G401 (cell line): ENCODE measurements around the gene CDKN2C. TPM values are rescaled to one million over a fixed set of nuclear protein-coding genes. Genes with fewer than 3 reads are reported as not detected.
"Not testable (repeated sequence)": the region's sequence is repeated elsewhere in the genome, so short reads cannot be mapped to it uniquely, and the experiment has no call there.

Experiments used
- DNase-seq: peaks from one replicate; pipeline ENCODE4 v3.0.0-alpha.2; 2015; ENCODE audit warnings: low spot score
- in situ Hi-C: cut with HindIII; loops from 2 replicates; pipeline ENCODE4 v1.10.0; 2016; ENCODE audit warnings: low sequenced_read_pairs, mixed read lengths
- total RNA-seq: library from RNA; depleted of rRNA; stranded (reverse); fragments of >200 nt; shearing (Covaris generic); gene quantifications from 2 replicates; pipeline ENCODE4 v1.2.3, GENCODE V29; 2014

Gene CDKN2C
- total RNA-seq, 1 experiment from 2014 or later = 104 TPM

DNA sequence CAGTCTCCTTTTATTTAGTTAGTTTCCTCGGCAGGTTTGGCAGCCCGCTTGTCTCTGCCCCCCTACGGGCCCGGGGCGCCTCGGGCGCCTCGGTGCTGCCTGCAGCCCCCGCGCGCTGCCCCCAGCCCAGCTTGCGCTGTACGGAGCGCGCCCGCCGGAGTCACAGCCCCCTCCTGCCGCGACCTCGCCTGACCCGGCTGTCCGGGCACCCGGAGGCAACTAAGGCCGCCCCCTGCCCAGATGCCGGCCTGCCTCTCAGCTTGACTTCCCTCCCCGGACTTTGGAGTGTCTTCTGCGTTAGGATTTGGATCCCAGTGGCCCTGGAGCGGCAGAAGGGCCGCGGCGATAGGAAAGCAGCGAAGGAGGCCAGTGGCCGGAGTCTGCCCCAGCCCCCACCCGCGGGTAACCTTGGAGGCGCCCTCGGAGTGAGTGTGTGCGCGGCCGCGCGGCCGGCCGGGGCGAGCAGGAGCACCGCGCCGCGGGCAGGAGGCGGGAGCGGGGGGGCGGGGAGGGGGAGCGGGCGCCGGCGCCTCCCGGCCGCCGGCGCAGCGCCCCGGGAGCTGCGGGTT lies 7.6 kb downstream of the CDKN2C start:
- in situ Hi-C loops = no loop called here
- DNase-seq = peak; percentile 52

GRCh38 chr1:50978144-50978851 lies 8.3 kb downstream of the CDKN2C start:
- in situ Hi-C loops = no loop called here
- peak; percentile 61 for DNase-seq

GRCh38 chr1:50978852-50979781 lies 9.1 kb downstream of the CDKN2C start:
- in situ Hi-C loops = no loop called here
- peak; percentile 44 for DNase-seq

GRCh38 chr1:50979937-50980336 lies 9.9 kb downstream of the CDKN2C start:
- in situ Hi-C loops = no loop called here
- DNase-seq = no peak

DNA sequence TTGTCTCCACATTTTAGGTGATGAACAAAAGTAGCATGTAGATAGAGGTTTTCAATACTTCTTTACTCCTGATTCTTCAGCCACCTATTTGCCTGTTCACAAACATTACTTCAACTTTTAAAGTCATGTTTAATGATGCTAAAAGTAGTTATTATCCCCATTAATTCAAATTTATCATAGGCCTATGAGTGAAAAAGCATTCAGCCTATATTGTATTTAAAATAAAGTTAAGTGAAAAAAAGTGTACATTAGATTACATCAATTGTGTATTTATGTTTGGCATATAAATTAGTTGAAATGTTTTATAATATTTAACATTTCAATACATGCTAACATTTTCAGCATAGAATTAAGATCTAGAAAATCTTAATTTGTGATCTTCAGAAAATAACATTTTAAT lies 10.5 kb downstream of the CDKN2C start:
- in situ Hi-C loops = no loop called here
- DNase-seq = no peak

DNA sequence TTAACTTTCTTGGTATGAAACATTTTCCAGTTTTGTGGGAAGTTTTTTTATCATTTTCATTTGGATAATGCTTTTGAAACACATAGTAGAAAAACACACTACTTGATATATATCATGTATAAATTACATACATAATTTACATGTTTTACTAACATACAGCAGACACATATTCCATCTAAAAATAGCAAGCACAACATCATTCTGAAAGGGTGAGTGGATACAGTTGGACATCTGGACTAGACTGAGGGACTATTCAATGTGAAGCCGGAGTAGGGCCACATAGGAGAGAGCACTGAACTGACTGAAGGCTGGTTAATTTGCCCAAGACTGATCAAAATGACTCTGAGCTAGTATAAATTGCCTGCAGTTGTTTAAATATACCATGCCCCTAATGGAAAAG lies 11.7 kb downstream of the CDKN2C start:
- DNase-seq = no peak

GRCh38 chr1:50982611-50983010 lies 12.6 kb downstream of the CDKN2C start:
- in situ Hi-C loops = no loop called here
- DNase-seq = no peak

More for the DNA sequence above, 11.7 kb downstream of the CDKN2C start:
- in situ Hi-C loops = no loop called here

DNA sequence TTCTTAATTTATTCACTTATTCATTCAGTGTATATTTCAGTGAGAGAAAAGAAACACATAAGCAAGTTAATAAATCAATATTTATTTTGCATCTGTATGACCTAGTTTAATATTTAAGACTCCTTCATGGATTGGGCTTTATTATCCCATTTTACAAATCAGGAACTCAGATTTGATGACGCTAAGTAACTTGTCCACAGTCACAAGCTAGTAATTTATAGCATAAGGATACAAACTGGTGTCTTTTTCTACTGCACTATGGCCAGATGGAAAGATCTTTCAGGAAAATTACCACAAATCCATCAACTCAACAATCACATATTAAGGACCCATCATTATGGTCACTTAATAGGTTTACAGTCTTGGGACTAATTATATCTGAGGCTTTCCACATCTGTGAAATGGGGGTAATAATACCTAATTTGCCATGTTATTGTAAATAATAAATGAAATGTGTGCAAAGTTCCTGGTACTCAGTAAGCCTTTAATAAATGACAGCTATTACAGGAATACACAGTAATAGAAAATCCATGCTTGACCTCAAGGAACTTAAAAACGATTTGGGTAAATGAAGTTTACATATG lies 13.3 kb downstream of the CDKN2C start:
- DNase-seq = no peak
- in situ Hi-C loops = no loop called here

- in situ Hi-C loops = no loop called here
- peak; percentile 27 for DNase-seq
Measured at GRCh38 chr1:50985094-50985493, 15.0 kb downstream of the CDKN2C start.

DNA sequence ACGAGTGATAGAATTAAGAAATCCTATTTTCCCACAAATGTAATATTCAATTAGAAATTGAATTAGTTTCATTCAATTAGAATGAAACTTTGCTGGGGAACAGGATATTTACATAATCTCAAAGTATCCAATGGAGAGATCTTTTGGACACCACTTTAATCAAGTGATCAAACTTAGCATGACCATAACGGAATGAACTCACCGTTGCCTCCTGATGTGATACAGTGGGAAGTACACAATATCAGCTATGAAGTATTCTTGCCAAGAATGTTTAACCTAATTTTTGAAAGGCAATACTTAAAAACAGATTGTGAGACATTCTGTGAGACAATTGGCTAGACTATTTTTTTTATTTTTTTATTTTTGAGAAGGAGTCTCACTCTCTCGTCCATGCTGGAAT lies 16.6 kb downstream of the CDKN2C start:
- no peak for DNase-seq
- in situ Hi-C loops = no loop called here

DNA sequence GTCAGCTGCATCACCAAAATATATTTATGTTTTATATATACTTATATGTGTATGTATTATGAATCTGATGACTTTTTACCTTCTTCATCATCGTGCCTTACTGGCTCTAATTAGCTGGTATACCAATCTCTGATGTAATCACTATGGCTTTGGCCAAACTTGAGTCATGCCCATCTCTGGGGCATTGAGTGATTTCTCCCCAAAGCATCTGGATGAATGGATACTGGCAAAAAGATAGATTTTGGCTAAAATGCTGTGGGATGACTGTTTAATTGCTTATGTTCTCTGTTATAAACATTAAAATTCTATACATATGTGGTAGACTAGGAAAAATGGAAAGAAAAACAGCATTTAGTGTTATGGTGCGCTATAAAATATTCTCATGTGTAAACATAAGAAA lies 19.6 kb downstream of the CDKN2C start:
- DNase-seq = no peak
- in situ Hi-C loops = no loop called here

- in situ Hi-C loops = no loop called here
- no peak for DNase-seq
Measured at GRCh38 chr1:50992532-50993318, 22.7 kb downstream of the CDKN2C start.

DNA sequence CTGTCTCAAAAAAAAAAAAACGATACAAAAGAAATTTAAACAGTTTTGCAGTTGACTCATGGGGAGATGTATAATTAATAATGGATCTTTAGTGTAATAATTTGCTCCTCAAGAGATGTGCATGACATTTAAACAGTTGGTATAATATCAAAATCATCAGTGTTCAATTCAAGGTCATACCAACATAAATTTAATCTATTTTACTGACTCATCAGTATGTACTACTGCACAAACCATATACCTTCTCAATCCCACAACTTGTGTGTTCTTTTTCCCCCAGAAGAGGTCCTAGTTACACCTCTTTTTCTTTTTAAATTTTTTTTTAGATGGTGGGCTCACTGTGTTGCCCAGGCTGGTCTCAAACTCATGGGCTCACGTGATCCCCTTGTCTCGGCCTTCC lies 23.6 kb downstream of the CDKN2C start:
- DNase-seq = no peak
- in situ Hi-C loops = no loop called here

- in situ Hi-C loops = no loop called here
- no peak for DNase-seq
Measured at GRCh38 chr1:50994997-50995396, 25.0 kb downstream of the CDKN2C start.

- in situ Hi-C loops = no loop called here
Measured at GRCh38 chr1:50995651-50996050, 25.6 kb downstream of the CDKN2C start.

DNA sequence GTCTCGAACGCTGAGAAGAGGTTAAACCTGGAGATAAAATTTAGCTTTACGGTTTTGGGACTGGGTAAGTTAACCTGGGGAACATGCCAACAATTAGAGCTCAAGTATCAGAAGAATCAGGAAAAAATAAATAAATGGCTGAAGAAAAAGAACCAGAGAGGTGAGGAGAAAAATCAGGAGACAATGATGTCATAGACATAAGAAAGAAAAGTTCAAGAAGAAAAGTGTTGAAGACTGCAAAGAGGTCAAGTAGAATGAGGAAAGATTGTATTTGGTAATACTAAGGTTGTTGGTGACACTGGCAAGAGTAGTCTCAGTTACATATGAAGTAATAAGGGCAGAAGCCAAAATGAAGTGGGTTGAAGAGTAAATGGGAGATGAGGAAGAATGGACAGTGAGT lies 26.0 kb downstream of the CDKN2C start:
- no peak for DNase-seq
- in situ Hi-C loops = no loop called here

More at GRCh38 chr1:50995651-50996050, 25.6 kb downstream of the CDKN2C start:
- DNase-seq = no peak

DNA sequence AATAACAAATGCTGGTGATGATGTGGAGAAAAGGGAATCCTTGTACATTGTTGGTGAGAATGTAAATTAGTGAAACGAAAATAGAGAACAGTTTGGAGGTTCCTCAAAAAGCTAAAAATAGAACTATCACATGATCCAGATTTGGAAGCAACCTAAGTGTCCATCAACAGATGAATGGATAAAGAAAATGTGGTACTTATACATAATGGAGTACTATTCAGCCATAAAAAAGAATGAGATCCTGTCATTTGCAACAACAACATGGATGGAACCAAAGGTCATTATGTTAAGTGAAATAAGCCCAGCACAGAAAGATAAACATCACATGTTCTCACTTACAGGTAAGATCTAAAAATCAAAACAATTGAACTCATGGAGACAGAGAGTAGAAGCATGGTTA lies 29.3 kb downstream of the CDKN2C start:
- in situ Hi-C loops, DNase-seq: not testable (repeated sequence)

- DNase-seq = no peak
- in situ Hi-C loops = no loop called here
Measured at GRCh38 chr1:51000160-51000559, 30.1 kb downstream of the CDKN2C start.

GRCh38 chr1:51000651-51001050 lies 30.6 kb downstream of the CDKN2C start:
- no peak for DNase-seq
- in situ Hi-C loops = no loop called here
